Measurements from ENCODE around the gene FAM53A.

Gene FAM53A

GRCh38 chr4:1601852-1602654 is 82.1 kb downstream of the FAM53A start:
- DNase-seq = no peak

GRCh38 chr4:1601533-1601835 is 82.6 kb downstream of the FAM53A start:
- no peak for DNase-seq

GRCh38 chr4:1600811-1601532 is 83.1 kb downstream of the FAM53A start:
- no peak for DNase-seq

- no peak for DNase-seq
Measured at GRCh38 chr4:1600211-1600780, 83.8 kb downstream of the FAM53A start.

- DNase-seq = no peak
Measured at GRCh38 chr4:1599491-1600210, 84.5 kb downstream of the FAM53A start.

GRCh38 chr4:1599026-1599481 is 85.1 kb downstream of the FAM53A start:
- no peak for DNase-seq

- no peak for DNase-seq
Measured at GRCh38 chr4:1598206-1599025, 85.7 kb downstream of the FAM53A start.

GRCh38 chr4:1597021-1597931 is 86.8 kb downstream of the FAM53A start:
- DNase-seq = no peak

GRCh38 chr4:1596393-1596792 is 87.7 kb downstream of the FAM53A start:
- no peak for DNase-seq

- no peak for DNase-seq
Measured at GRCh38 chr4:1595789-1596325, 88.3 kb downstream of the FAM53A start.

GRCh38 chr4:1594871-1595788 is 89.0 kb downstream of the FAM53A start:
- no peak for DNase-seq

GRCh38 chr4:1593881-1594345 is 90.2 kb downstream of the FAM53A start:
- no peak for DNase-seq

- no peak for DNase-seq
Measured at GRCh38 chr4:1593458-1593857, 90.7 kb downstream of the FAM53A start.

GRCh38 chr4:1592709-1593417 is 91.2 kb downstream of the FAM53A start:
- no peak for DNase-seq

GRCh38 chr4:1592068-1592708 is 91.9 kb downstream of the FAM53A start:
- no peak for DNase-seq

- DNase-seq = no peak
Measured at GRCh38 chr4:1591107-1591506, 93.0 kb downstream of the FAM53A start.

- no peak for DNase-seq
Measured at GRCh38 chr4:1590244-1590643, 93.9 kb downstream of the FAM53A start.

All from Kasumi-1 (cell line).